ENCODE measurements around the gene NR1I2. TPM values are rescaled to one million over a fixed set of nuclear protein-coding genes. Genes with fewer than 3 reads are reported as not detected.

NR1I2 gene
- total RNA-seq, 1 donor from 2014 or later: 0.69 TPM

- Mint-ChIP-seq H3K4me3 (no peak overlapping the region), H3K27me3 (ENCODE audit: insufficient read depth, low read depth) (no peaks in the 10 kb centered on the region), H3K9me3 (no peaks in the 10 kb centered on the region), H3K27ac (peak overlapping the region; percentile 92), H3K4me1 (peaks cover 21% of the 10 kb centered on the region), H3K36me3 (peaks cover 21% of the 10 kb centered on the region)
- DNase-seq (ENCODE audit: low spot score): no peak
- Histone ChIP-seq H3K4me1 (peaks cover 3% of the 10 kb centered on the region), H3K4me3 (no peak overlapping the region), H4K20me1 (ENCODE audit: low read depth) (peaks cover 21% of the 10 kb centered on the region), H3K9me3 (ENCODE audit: low read depth) (no peaks in the 10 kb centered on the region), H3K9ac (no peak overlapping the region), H2AFZ (replicated peaks) (no peak overlapping the region), H3K4me2 (no peak overlapping the region), H3K79me2 (ENCODE audit: low read depth) (no peaks in the 10 kb centered on the region), H3K27me3 (no peaks in the 10 kb centered on the region), H3K36me3 (no peaks in the 10 kb centered on the region), H3K27ac (peak overlapping the region; percentile 27), H3F3A (ENCODE audit: low read depth) (no peaks in the 10 kb centered on the region)
- TF ChIP-seq EZH2phosphoT487 (IDR thresholded peaks at IDR 0.05) (no peak), EZH2 (IDR thresholded peaks at IDR 0.05) (no peak), CTCF (IDR thresholded peaks at IDR 0.05) (no peak)
Measured at GRCh38 chr3:119831941-119832371, 50.1 kb downstream of the NR1I2 start.

GRCh38 chr3:119834754-119835370 lies 53.0 kb downstream of the NR1I2 start:
- Mint-ChIP-seq H3K36me3 (peaks cover 27% of the 10 kb centered on the region), H3K9me3 (no peaks in the 10 kb centered on the region), H3K27me3 (ENCODE audit: insufficient read depth, low read depth) (no peaks in the 10 kb centered on the region), H3K4me3 (no peak overlapping the region), H3K4me1 (peaks cover 18% of the 10 kb centered on the region), H3K27ac (no peak overlapping the region)
- Histone ChIP-seq H3K4me1 (no peaks in the 10 kb centered on the region), H4K20me1 (ENCODE audit: low read depth) (peaks cover 18% of the 10 kb centered on the region), H2AFZ (replicated peaks) (no peak overlapping the region), H3K27me3 (no peaks in the 10 kb centered on the region), H3K36me3 (no peaks in the 10 kb centered on the region), H3K4me2 (no peak overlapping the region), H3K9me3 (ENCODE audit: low read depth) (no peaks in the 10 kb centered on the region), H3K79me2 (ENCODE audit: low read depth) (no peaks in the 10 kb centered on the region), H3K27ac (no peak overlapping the region), H3K9ac (no peak overlapping the region), H3F3A (ENCODE audit: low read depth) (no peaks in the 10 kb centered on the region), H3K4me3 (no peak overlapping the region)
- no peak for DNase-seq (ENCODE audit: low spot score)
- TF ChIP-seq CTCF (IDR thresholded peaks at IDR 0.05): no peak
- TF ChIP-seq EZH2 (IDR thresholded peaks at IDR 0.05): no peak
- no peak for TF ChIP-seq EZH2phosphoT487 (IDR thresholded peaks at IDR 0.05)

GRCh38 chr3:119835556-119835955 lies 53.7 kb downstream of the NR1I2 start:
- Histone ChIP-seq H3K4me3 (no peak overlapping the region), H3K9ac (no peak overlapping the region), H3K9me3 (ENCODE audit: low read depth) (no peaks in the 10 kb centered on the region), H3K79me2 (ENCODE audit: low read depth) (no peaks in the 10 kb centered on the region), H3F3A (ENCODE audit: low read depth) (no peaks in the 10 kb centered on the region), H3K27ac (no peak overlapping the region), H4K20me1 (ENCODE audit: low read depth) (peaks cover 18% of the 10 kb centered on the region), H3K36me3 (no peaks in the 10 kb centered on the region), H3K4me1 (no peaks in the 10 kb centered on the region), H2AFZ (replicated peaks) (no peak overlapping the region), H3K27me3 (no peaks in the 10 kb centered on the region), H3K4me2 (no peak overlapping the region)
- Mint-ChIP-seq H3K27ac (no peak overlapping the region), H3K4me1 (peaks cover 18% of the 10 kb centered on the region), H3K36me3 (peaks cover 30% of the 10 kb centered on the region), H3K4me3 (no peak overlapping the region), H3K9me3 (no peaks in the 10 kb centered on the region), H3K27me3 (ENCODE audit: insufficient read depth, low read depth) (no peaks in the 10 kb centered on the region)
- DNase-seq (ENCODE audit: low spot score): no peak
- TF ChIP-seq EZH2phosphoT487 (IDR thresholded peaks at IDR 0.05) (no peak), EZH2 (IDR thresholded peaks at IDR 0.05) (no peak), CTCF (IDR thresholded peaks at IDR 0.05) (no peak)
